NCI-H510A (cell line): ENCODE measurements around the gene CAMK4.

ENCODE experiments used
- DNase-seq: peaks from one replicate; lab custom pipeline; 2025; lab: John Stamatoyannopoulos, UW

Gene CAMK4

DNA sequence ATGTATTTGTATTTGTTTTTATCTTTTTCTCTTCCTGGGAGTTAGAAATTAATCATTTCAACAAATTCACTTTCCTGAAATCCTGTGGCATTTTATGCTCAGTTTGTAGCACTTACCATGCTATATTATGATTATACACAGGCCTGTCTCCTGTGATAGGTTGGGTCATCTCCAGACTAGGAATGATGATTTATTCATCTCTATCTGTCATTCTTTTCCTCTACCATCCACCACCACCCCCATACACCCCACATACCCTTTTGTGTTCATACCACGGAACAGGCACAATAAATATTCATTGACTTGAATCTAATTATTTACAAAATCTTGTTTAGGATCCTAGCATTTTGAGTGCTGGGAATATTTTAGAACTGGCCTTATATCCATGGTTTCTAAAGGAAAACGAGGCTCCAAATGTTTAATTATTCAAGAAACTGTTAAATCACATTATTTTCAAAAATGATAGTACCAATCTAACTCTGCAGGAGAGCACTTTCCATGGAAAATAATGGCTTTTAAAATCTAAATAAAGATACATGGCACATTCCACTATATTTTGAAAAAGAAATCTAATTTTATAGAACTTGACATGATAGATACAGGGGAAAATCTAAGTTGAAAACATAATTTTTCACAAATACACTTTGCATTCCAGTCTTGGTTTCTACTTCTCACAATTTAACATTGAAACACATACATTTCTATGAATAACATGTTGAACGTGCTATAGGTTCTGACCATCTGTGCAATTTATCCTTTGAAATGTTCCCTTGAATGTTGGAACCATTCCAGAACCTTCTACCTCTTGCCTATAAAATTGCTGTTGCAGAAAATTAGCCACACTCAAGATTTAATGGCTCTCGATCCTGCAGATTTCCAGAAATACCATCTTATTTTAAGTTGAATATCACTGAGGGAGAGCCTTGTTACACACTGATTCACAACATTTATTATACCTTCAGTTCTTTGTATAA, 198.8 kb downstream of the CAMK4 start:
- DNase-seq = no peak

DNA sequence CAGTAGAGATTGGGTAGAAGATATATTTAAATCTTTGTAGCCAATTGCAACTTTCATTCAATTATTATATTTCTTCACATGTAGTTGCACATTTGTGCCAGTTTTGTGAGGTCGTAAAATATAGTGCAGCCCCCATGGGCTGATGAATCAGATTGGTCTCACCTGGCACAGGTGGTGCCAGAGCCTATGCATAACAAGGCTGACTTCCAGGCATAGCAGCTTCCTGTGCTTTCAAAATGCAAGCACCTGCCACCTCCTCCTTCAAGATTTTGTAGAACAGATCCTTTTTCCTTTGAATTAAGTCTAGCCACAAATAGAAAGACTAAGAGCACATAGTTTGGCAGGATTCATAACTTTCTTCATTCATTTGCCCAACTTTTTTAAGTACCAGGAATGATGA, 201.0 kb downstream of the CAMK4 start:
- no peak for DNase-seq

DNA sequence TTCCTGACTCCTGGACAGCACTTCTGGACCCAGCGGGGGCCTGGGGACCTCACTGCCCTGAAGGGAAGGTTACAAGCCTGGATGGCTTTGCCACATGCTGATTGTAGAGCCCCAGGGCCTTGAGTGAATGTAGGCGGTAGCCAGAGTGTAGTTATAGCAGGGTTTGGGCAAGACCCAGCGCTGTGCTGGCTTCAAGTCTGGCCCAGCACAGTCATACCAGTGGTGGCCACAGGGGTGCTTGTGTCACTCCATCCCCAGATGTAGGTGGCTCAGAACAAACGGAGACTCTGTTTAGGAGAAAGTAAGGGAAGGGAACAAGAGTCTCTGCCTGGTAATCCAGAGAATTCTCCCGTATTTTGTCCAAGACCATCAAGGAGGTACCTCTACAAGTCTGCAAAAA, 203.6 kb downstream of the CAMK4 start:
- DNase-seq = no peak

GRCh38 chr5:111432883-111433536, 208.8 kb downstream of the CAMK4 start:
- DNase-seq = no peak

DNA sequence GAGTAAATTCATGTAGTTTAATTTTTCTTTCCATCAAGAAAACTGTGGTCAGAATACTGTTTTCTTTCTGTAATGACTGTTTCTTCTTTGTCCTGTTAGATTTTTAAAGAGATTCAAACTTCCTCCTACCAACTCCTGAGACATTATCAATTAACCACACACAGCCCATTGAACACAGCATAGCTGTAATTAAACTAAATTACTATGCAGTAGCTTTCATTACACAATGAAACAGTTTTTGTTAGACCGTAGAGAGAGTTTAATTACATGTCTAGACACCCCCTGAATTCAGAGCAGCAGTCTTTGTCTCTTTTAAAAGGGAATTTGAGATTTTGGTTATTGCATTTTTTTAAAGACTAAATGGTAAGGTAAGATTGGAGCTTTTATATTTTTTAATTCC, 210.6 kb downstream of the CAMK4 start:
- no peak for DNase-seq

DNA sequence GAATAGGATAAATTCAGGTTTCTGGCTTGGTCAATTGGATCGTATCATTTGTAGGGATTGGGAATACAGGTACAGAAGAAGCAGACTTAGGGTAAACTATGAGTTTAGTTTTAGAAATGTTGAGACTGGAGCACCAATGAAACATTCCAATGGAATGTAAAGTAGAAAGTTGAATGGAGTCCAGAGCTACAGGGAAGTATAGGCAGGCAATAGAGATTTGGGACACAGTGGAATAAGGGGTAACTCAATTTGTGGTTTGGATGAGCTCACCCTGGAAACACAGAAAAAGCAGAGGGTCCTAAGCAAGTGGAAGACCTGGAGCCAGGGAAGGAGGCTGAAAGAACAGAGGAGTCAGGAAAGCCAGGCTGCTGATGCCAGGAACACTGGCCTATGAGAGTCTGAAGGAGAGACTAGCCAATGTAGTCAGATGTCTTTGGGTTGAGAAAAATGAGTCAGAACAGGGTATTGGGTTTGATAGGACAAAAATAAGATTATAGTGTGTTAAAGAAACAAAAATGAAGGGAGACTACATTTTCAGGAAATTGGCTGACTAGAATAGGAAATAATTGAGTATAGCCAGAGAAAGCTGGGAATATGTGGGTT, 215.4 kb downstream of the CAMK4 start:
- DNase-seq = no peak

DNA sequence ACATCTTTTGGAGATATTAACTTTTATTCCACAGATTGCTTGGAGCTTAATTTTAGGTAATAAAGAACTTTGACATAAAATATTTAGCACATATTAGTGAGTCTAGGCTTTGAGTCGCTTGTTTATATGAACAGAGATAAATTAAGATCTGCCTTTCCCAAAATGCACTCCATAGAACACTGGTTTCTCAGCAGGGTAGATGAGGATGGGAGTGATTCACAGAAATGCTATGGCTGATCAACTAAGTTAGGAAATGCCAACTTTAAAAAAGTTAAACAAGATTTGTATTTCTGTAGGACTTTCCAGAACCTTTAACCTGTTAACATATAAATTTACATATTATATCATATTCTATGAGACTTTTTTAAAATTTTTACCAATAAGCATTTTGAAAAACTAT, 222.9 kb downstream of the CAMK4 start:
- no peak for DNase-seq

DNA sequence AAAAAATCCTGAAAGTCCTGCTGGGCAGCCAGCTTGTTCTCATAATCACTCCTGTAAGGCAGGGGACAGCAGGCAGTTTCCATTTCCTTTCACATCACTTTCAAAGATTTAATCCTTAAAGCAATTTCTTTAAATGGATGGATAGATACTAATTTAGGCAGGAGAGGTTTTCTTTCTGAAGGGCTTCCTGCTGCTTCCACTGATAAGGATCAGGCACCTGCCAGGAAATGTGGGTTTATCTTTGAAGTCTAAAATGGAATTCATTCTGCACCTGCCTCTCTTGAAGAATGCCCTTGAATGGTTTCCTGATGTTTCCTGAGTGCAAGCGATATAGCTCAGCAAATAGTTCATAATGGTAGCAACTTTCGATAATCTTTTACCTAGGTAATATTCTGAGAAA, 223.6 kb downstream of the CAMK4 start:
- no peak for DNase-seq

DNA sequence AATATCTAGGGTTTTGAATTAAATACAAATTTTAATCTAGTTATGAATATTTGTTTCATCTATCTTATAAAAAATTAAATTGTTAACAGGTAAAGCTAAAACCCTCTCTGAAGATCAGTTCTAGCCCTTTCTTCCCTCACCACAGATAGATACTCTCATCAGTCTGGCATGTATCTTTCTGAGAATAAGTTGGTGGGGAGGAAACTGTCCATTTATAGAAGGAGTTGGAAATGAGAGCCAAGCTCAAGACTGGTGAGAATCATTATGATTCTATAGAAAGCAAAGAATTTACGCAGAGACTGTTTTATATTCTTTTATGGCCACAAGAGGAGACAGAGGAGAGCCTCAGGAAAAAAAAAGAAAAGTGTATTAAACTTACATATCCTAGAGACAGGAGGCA, 229.1 kb downstream of the CAMK4 start:
- DNase-seq = no peak

DNA sequence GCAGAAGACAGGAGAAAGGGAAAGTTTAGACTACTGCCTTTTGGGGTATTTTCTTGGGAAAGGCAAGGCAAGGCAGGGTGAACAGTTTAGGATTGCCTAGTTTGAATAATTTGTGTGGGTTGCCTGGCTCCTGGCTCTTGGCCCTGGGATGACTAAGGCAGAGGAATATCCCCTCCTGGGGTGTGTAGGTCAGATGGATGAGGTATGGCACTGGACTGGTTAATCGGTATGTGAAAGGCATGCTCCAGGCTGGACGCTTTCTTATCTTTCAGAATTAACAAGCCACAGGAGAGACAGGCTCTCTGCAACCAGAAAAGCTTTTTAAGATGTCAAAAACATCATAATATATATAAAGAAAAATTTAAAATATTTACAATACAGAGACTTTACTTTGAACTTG, 229.6 kb downstream of the CAMK4 start:
- no peak for DNase-seq

- no peak for DNase-seq
Measured at GRCh38 chr5:111454198-111454622, 230.0 kb downstream of the CAMK4 start.

- no peak for DNase-seq
Measured at GRCh38 chr5:111454776-111455175, 230.6 kb downstream of the CAMK4 start.

GRCh38 chr5:111461255-111461671, 237.1 kb downstream of the CAMK4 start:
- no peak for DNase-seq

DNA sequence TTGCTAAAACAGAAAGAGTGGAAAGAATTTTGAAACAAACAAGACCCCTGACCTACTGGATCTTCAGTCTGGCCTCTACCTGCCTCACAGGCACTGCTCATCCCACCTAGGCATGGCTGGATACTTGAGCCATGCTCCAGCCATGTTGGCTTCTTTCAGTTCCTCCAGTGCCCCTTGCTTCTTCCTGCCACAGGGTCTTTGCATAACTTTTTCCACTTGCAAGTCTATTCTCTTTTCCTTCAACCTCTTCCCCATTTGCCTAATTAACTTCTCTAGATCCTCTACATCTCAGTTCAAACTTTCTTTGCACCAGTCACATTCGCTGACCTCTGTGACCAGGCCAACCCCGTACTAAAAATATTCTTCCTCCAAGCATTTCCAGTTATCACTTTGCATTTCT, 237.8 kb downstream of the CAMK4 start:
- no peak for DNase-seq

DNA sequence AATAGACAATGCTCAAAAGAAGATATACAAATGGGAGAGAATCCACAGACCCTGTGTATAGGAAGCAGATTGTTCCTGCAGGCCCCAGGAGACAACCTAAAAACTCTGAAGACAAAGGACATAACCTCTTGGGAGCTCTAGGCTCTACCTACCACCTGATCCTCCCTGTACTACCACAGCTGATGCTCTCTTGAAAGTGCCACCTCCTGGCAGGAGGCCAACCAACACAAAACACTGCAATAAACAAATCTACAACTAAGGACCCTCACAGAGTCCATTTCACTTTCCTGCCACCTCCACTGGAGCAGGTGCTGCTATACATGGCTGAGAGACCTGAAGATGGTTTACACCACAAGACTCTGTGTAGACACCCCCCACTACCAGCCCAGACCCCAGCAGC, 239.1 kb downstream of the CAMK4 start:
- DNase-seq = no peak

DNA sequence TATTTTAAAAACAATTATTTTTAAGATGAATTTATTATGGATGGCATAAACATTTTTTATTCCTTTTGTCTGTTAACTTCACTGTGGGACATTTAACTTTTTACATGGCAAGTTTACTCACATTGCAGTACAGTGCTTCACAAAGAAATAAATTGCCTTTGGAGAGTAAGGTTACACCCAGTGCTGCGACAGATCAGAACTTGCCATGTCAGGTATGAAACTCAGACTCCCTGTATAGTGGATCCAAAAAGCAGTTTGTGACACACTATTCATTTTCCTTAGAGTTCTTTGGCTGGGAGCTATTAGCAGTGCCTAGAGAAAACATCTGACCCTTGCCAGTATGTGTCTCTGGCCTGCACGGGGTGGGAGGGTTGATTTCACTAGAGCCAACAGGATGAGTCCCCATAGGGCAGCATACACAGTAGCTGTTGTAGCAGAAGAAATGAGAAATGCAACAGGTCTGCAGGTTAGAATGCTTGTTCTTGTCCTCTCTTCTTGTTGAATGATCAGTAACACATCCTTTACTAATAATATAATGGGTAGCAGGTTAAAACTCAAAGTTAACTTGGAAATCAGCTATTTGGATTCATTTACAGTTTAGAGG, 245.2 kb downstream of the CAMK4 start:
- DNase-seq = no peak

DNA sequence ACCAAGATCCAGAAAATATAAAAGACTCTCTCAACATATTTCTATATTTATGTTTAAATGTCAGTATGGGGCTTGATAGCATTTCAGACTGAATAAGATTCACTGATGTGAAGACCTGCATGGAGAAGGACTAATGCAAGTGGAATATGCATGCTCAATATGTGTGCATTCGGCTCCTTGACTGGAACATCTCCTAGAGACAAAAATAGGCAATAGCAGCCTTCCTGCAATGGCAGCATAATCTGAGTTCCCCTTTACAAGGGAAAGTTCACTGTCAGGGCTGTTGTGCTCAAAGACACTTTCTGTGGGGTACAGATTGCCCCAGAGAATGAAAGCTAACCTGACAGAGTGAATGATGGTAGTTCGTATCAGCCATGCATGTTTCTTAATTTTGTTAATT, 245.7 kb downstream of the CAMK4 start:
- DNase-seq = no peak

DNA sequence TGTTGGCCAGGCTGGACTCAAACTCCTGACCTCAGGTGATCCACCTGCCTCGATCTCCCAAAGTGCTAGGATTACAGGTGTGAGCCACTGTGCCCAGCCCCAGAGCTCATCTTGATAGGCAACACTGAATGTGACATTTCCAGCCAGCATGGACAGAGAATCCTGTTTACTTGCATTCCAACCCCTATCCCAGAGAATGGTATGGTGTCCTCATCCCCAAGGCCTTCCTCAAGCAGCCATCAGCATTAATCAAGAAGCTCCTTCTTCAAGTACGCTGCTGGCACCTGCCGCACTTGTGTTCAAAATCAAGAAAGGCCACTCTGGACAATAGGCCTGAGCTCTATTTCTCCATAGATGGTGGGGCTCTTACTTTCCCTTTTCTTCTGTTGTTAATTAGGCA, 247.9 kb downstream of the CAMK4 start:
- no peak for DNase-seq

- no peak for DNase-seq
Measured at GRCh38 chr5:111472579-111472978, 248.4 kb downstream of the CAMK4 start.

GRCh38 chr5:111478266-111478665, 254.1 kb downstream of the CAMK4 start:
- DNase-seq = no peak

DNA sequence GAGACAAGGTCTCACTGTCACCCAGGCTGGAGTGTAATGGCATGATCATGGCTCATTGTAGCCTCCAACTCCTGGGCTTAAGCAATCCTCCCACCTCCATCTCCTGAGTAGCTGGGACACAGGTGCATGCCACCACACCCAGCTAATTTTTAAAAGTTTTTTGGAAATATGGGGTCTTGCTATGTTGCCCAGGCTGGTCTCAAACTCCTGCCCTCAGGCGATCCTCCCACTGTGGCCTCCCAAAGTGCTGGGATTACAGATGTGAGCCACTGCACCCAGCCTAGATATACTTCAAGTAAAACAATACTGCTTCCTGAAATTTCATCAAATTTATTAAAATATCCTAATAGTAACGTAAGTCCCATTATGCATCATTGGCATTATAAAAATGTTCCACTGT, 254.7 kb downstream of the CAMK4 start:
- DNase-seq = no peak

DNA sequence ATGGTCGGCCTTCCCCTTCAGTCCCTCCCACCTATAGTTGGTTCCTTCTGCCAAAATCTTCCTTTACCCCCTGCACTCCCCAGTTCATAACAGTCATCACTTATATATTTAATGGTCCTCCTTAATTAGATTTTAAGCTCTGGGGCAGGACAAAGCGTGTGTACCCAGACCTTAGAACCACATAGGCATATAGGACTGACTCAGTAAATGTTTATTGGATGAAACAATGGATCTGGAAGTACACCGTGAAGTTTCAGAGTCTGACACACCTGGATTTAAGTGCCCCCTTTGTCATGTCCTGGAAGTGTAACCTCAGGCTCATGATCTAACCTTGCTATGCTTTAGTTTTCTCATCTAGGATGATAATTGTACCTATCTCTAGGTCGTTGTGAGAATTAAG, 256.2 kb downstream of the CAMK4 start:
- DNase-seq = no peak

DNA sequence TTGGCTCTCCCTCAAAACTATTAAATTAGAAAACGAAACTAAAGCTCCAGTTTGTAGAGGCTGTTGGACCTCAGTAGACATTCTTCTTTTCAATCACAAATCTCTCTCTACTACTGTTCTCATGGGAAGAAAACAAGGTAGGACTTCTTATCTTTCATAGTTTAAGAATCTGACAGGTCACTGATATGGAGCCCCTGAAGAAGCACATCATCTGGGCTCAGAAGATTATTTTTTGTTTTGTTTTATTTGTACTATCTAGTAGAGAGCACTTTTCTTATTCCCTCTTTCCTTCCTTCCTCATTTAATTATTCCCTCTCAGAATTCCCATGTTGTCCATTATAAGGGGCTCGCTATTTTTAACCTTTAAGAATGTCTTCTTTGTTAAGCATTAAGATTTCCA, 261.9 kb downstream of the CAMK4 start:
- DNase-seq = no peak
